H1 (cell line): ENCODE data around the gene PRICKLE1. TPM values are rescaled to one million over a fixed set of nuclear protein-coding genes. Genes with fewer than 3 reads are reported as not detected.

Experiments used
- CTCF ChIA-PET: fragments of 300-600 bp; sonication (Branson Sonifier 250); formaldehyde crosslinking; loops from one replicate; lab custom pipeline; 2021; ENCODE audit not compliant: partially characterized antibody; lab: Charles Lee
- POLR2A ChIA-PET: fragments of 300-600 bp; sonication (Branson Sonifier 250); formaldehyde crosslinking; loops from one replicate; lab custom pipeline; 2021; ENCODE audit warnings: inconsistent platforms; ENCODE audit not compliant: partially characterized antibody; lab: Charles Lee
- DNase-seq, 2 experiments: peaks; one replicate each; pipeline versions ENCODE4 v3.0.0 to v3.0.0-alpha.2; 2010 to 2022; ENCODE audit warnings: low spot score in 2 of 2, low read depth in 1 of 2, mixed read lengths in 1 of 2
- FAIRE-seq: peaks from 2 replicates; lab custom pipeline; 2011; peaks lifted over from hg19 to GRCh38; lab: Jason Lieb, UNC
- H2AFZ ChIP-seq: 2 replicates; pipeline ENCODE4 v1.8.1; 2012; ENCODE audit warnings: low read length, inconsistent platforms
- H2AK5ac ChIP-seq: 2 replicates; pipeline ENCODE4 v1.6.1; 2013; ENCODE audit warnings: low read depth, low read length
- H2BK120ac ChIP-seq: replicated peaks from 2 replicates; pipeline ENCODE3; 2013; ENCODE audit warnings: low read depth, low read length, inconsistent platforms
- H2BK12ac ChIP-seq: 2 replicates; pipeline ENCODE4 v1.6.1; 2013; ENCODE audit warnings: low read depth, low read length
- H2BK15ac ChIP-seq: 2 replicates; pipeline ENCODE4 v1.6.1; 2013; ENCODE audit warnings: low read length
- H2BK20ac ChIP-seq: 2 replicates; pipeline ENCODE4 v1.6.1; 2013; ENCODE audit warnings: low read length
- H2BK5ac ChIP-seq: 2 replicates; pipeline ENCODE4 v1.6.1; 2013; ENCODE audit warnings: low read depth, low read length
- H3K14ac ChIP-seq: 2 replicates; pipeline ENCODE4 v1.6.1; 2013; ENCODE audit warnings: inconsistent platforms; ENCODE audit not compliant: insufficient read length
- H3K18ac ChIP-seq: 2 replicates; pipeline ENCODE4 v1.6.1; 2013; ENCODE audit warnings: low read length; ENCODE audit errors: extremely low read depth
- H3K23ac ChIP-seq: 2 replicates; pipeline ENCODE4 v1.6.1; 2013; ENCODE audit warnings: inconsistent platforms; ENCODE audit not compliant: insufficient read length
- H3K23me2 ChIP-seq: 2 replicates; pipeline ENCODE4 v1.6.1; 2013; ENCODE audit warnings: low read depth, low read length
- H3K27ac ChIP-seq: 2 replicates; pipeline ENCODE4 v1.6.1; 2011; ENCODE audit warnings: low read depth, low read length, inconsistent platforms
- H3K27me3 ChIP-seq, 4 experiments: replicated peaks in 1 of 4; 1 replicate in 1 of 4; 2 replicates in 3 of 4; pipeline versions ENCODE4 v1.6.1 to v1.8.1; 2011 to 2013; ENCODE audit warnings: low read length in 3 of 4, mild to moderate bottlenecking in 3 of 4, inconsistent platforms in 2 of 4, mixed read lengths in 2 of 4, moderate library complexity in 1 of 4; ENCODE audit not compliant: control insufficient read depth in 3 of 4, insufficient read depth in 3 of 4; ENCODE audit errors: extremely low read depth in 1 of 4
- H3K36me3 ChIP-seq, 4 experiments: 2 replicates each; pipeline versions ENCODE4 v1.6.1 to v1.8.1; 2011 to 2013; ENCODE audit warnings: mild to moderate bottlenecking in 4 of 4, low read length in 3 of 4, moderate library complexity in 2 of 4, control low read depth in 1 of 4, inconsistent platforms in 1 of 4; ENCODE audit not compliant: insufficient read depth in 4 of 4, control insufficient read depth in 2 of 4
- H3K4ac ChIP-seq: replicated peaks from 2 replicates; pipeline ENCODE3; 2013; ENCODE audit warnings: low read length, low read depth, mixed read lengths, inconsistent platforms; ENCODE audit not compliant: insufficient read length
- H3K4me1 ChIP-seq, 4 experiments: replicated peaks in 1 of 4; 1 replicate in 1 of 4; 2 replicates in 3 of 4; pipeline versions ENCODE4 v1.6.1 to v1.8.1; 2011 to 2013; ENCODE audit warnings: low read length in 3 of 4, inconsistent platforms in 2 of 4, mixed read lengths in 1 of 4; ENCODE audit not compliant: insufficient read depth in 4 of 4, control insufficient read depth in 3 of 4
- H3K4me2 ChIP-seq, 2 experiments: 2 replicates each; pipeline versions ENCODE4 v1.6.1 to v1.8.1; 2011 to 2013; ENCODE audit warnings: low read depth in 2 of 2, low read length in 2 of 2, control low read depth in 1 of 2, inconsistent platforms in 1 of 2, mild to moderate bottlenecking in 1 of 2; ENCODE audit not compliant: insufficient read depth in 1 of 2
- H3K4me3 ChIP-seq, 4 experiments: fragments of 200-600, 300-600 bp in 1 of 4; sonication (generic), shearing (Covaris generic), sonication (Bioruptor Twin) in 1 of 4; 2 replicates each; pipeline versions ENCODE4 v1.5.1 to v1.8.1; 2011 to 2016; ENCODE audit warnings: low read length in 4 of 4, low read depth in 3 of 4, control low read depth in 2 of 4, inconsistent platforms in 2 of 4, mild to moderate bottlenecking in 2 of 4, mixed read lengths in 1 of 4, moderate library complexity in 1 of 4; ENCODE audit not compliant: insufficient read depth in 2 of 4; ENCODE audit errors: extremely low read depth in 1 of 4
- H3K56ac ChIP-seq: replicated peaks from 2 replicates; pipeline ENCODE3; 2013; ENCODE audit warnings: low read depth, mild to moderate bottlenecking, mixed read lengths, low read length, inconsistent platforms; ENCODE audit not compliant: insufficient read length
- H3K79me1 ChIP-seq: 2 replicates; pipeline ENCODE4 v1.6.1; 2013; ENCODE audit warnings: low read depth, low read length, control low read depth
- H3K79me2 ChIP-seq, 2 experiments: 2 replicates each; pipeline versions ENCODE4 v1.6.1 to v1.8.1; 2012 to 2013; ENCODE audit warnings: low read length in 2 of 2, mild to moderate bottlenecking in 2 of 2, inconsistent platforms in 1 of 2; ENCODE audit not compliant: insufficient read depth in 2 of 2, control insufficient read depth in 1 of 2
- H3K9ac ChIP-seq, 4 experiments: replicated peaks in 1 of 4; 1 replicate in 1 of 4; 2 replicates in 3 of 4; pipeline versions ENCODE4 v1.6.1 to v1.8.1; 2011 to 2013; ENCODE audit warnings: low read depth in 3 of 4, low read length in 3 of 4, control low read depth in 2 of 4, mild to moderate bottlenecking in 2 of 4, moderate library complexity in 2 of 4, inconsistent platforms in 1 of 4; ENCODE audit errors: extremely low read depth in 1 of 4
- H3K9me3 ChIP-seq, 2 experiments: 2 replicates each; pipeline versions ENCODE4 v1.6.1 to v1.8.1; 2012 to 2013; ENCODE audit warnings: mild to moderate bottlenecking in 2 of 2, moderate library complexity in 2 of 2, control low read depth in 1 of 2, inconsistent platforms in 1 of 2, low read depth in 1 of 2, low read length in 1 of 2, mixed read lengths in 1 of 2; ENCODE audit not compliant: insufficient read depth in 2 of 2
- H4K20me1 ChIP-seq, 2 experiments: replicated peaks in 1 of 2; 2 replicates each; pipeline versions ENCODE3 to v1.8.1; 2011 to 2013; ENCODE audit warnings: inconsistent platforms in 2 of 2, low read length in 2 of 2, mild to moderate bottlenecking in 1 of 2; ENCODE audit not compliant: insufficient read depth in 2 of 2, control insufficient read depth in 1 of 2
- H4K5ac ChIP-seq: 2 replicates; pipeline ENCODE4 v1.6.1; 2013; ENCODE audit warnings: low read length, low read depth, mixed read lengths, inconsistent platforms; ENCODE audit not compliant: insufficient read length
- H4K8ac ChIP-seq: 2 replicates; pipeline ENCODE4 v1.8.0; 2013; ENCODE audit warnings: mild to moderate bottlenecking, moderate library complexity, low read length, inconsistent platforms; ENCODE audit not compliant: insufficient read depth; ENCODE audit errors: extremely low read depth
- H4K91ac ChIP-seq: replicated peaks from 2 replicates; pipeline ENCODE3; 2013; ENCODE audit warnings: low read length, mixed read lengths, inconsistent platforms; ENCODE audit not compliant: insufficient read length
- MAX ChIP-seq: IDR thresholded peaks from 2 replicates; pipeline ENCODE4 v1.6.1; 2012; ENCODE audit warnings: inconsistent platforms
- NANOG ChIP-seq: IDR thresholded peaks from 2 replicates; pipeline ENCODE4 v1.6.1; 2011; ENCODE audit warnings: low read length, low read depth, mild to moderate bottlenecking, inconsistent platforms; ENCODE audit not compliant: insufficient read depth, poor library complexity, severe bottlenecking
- SIN3A ChIP-seq, 2 experiments: IDR thresholded peaks in 1 of 2; conservative IDR thresholded peaks in 1 of 2; 2 replicates each; pipeline ENCODE4 v1.6.1; 2011 to 2012; ENCODE audit warnings: low read length in 2 of 2, improper control_type of control experiment in 1 of 2, low read depth in 1 of 2, mild to moderate bottlenecking in 1 of 2
- SP2 ChIP-seq: IDR thresholded peaks from 2 replicates; pipeline ENCODE4 v1.6.1; 2012; ENCODE audit warnings: mild to moderate bottlenecking, low read length, inconsistent platforms
- TAF7 ChIP-seq: optimal IDR thresholded peaks from 2 replicates; pipeline ENCODE3; 2011; ENCODE audit warnings: low read depth, mild to moderate bottlenecking, inconsistent platforms, low read length, moderate library complexity, borderline replicate concordance
- WGBS, 2 experiments: shearing (Covaris generic) in 1 of 2; methylation state at CpG; one replicate each; pipeline versions ENCODE4 v1.1.6 to v1.1.7; 2013 to 2015; ENCODE audit warnings: low lambda C conversion rate in 2 of 2, mixed read lengths in 2 of 2, inconsistent platforms in 1 of 2, low coverage in 1 of 2, missing lambda C conversion rate in 1 of 2; ENCODE audit not compliant: insufficient replicate concordance in 2 of 2, insufficient coverage in 1 of 2, insufficient read length in 1 of 2; ENCODE audit errors: extremely low coverage in 1 of 2, missing lambda C conversion rate in 1 of 2; 5-methylcytosine and 5-hydroxymethylcytosine counted together
- polyA plus RNA-seq, 7 experiments: library from polyadenylated mRNA; depleted of rRNA in 3 of 7; stranded (reverse) in 5 of 7; unstranded in 2 of 7; fragments of >200 nt in 5 of 7; fragments of 200-250 nt in 2 of 7; gene quantifications; 1 replicate in 5 of 7; 2 replicates in 1 of 7; 4 replicates in 1 of 7; pipeline versions ENCODE4 v1.2.1 to v1.2.3, GENCODE V29; 2011 to 2013; ENCODE audit warnings: missing spikeins in 2 of 7, mixed read lengths in 2 of 7
- total RNA-seq: library from RNA; stranded (reverse); fragmentation: NEBNext Ultra II Directional; extraction: Animal tissue kit (Norgen Biotek cat#: 25700); gene quantifications from 2 replicates; pipeline ENCODE4 v1.2.1, GENCODE V29; 2021

The PRICKLE1 gene
- total and polyA plus RNA-seq, 2 of the 8 experiments (the other 6 are each of a cell fraction or from before 2014, with no cell fraction given), result 14.0 to 22.4 TPM

- 100% methylated on average over 1 of the region's 1 CpG; no CpG with 5 or more reads in 1 of the 2 experiments for WGBS, 2 experiments
- H3K18ac ChIP-seq, result no peak overlapping the region
- no peak for FAIRE-seq
- no peak overlapping the region for H4K8ac ChIP-seq
- H3K56ac ChIP-seq, result no peak overlapping the region
- no peak overlapping the region for H3K9ac ChIP-seq
- no peaks in the 10 kb centered on the region for H3K23me2 ChIP-seq
- H3K9me3 ChIP-seq, result no peaks in the 10 kb centered on the region
- POLR2A ChIA-PET, result interaction anchor here (0.6 to 2.2 kb wide), 7 partner anchors 8 to 88 kb away, joined by 3 to 8 read pairs (median 4); no protein-coding TSS in a partner anchor
- no peak overlapping the region for H3K23ac ChIP-seq
- no peak overlapping the region for H2BK15ac ChIP-seq
- no peak for DNase-seq
- no peak overlapping the region for H2AFZ ChIP-seq
- H2AK5ac ChIP-seq, result no peak overlapping the region
- CTCF ChIA-PET, result interaction anchor here (0.7 to 1.7 kb wide), 4 partner anchors 9 to 418 kb away, joined by 3 to 8 read pairs (median 4); no protein-coding TSS in a partner anchor
- no peak overlapping the region for H4K5ac ChIP-seq
- peaks cover 2 to 7% (median 3%) of the 10 kb centered on the region in 4 experiments; a peak in 5 of 7 replicates for H3K4me1 ChIP-seq
- H3K36me3 ChIP-seq, result peaks cover 4 to 26% (median 12%) of the 10 kb centered on the region in 4 experiments
- no peak overlapping the region for H2BK12ac ChIP-seq
- peaks cover 12 to 13% of the 10 kb centered on the region in 2 experiments for H4K20me1 ChIP-seq
- H2BK5ac ChIP-seq, result no peak overlapping the region
- no peaks in the 10 kb centered on the region; the same call in 1 of the 2 replicates for H3K79me1 ChIP-seq
- TF ChIP-seq MAX (no peak), SP2 (no peak), NANOG (no peak), SIN3A (conservative IDR thresholded peaks at IDR 0.05 in 1 of 2, IDR thresholded peaks at IDR 0.05 in 1 of 2; ENCODE audit: low read depth in 1 of 2, low read length in 2 of 2) (no peak), TAF7 (no peak)
- no peak overlapping the region for H3K27ac ChIP-seq
- no peak overlapping the region for H4K91ac ChIP-seq
- no peak overlapping the region for H3K14ac ChIP-seq
- no peak overlapping the region for H2BK20ac ChIP-seq
- H3K27me3 ChIP-seq, result no peaks in the 10 kb centered on the region
- H3K4me2 ChIP-seq, result no peak overlapping the region
- H3K4ac ChIP-seq, result no peak overlapping the region
- H2BK120ac ChIP-seq, result no peak overlapping the region
- H3K79me2 ChIP-seq, result peaks cover 0 to 72% of the 10 kb centered on the region in 2 experiments; a peak in 3 of 4 replicates
- no peak overlapping the region for H3K4me3 ChIP-seq
These were observed 116.0 kb downstream of the PRICKLE1 start for GRCh38 chr12:42473561-42473960.
